NB4 (cell line): ENCODE results near the gene TMEM183A.
"Not testable (repeated sequence)": the region's sequence is repeated elsewhere in the genome, so short reads cannot be mapped to it uniquely, and the experiment has no call there.

Experiments used
- CTCF ChIP-seq: IDR thresholded peaks from one replicate; pipeline ENCODE4 v1.5.1; 2012; ENCODE audit warnings: low read depth, low read length
- POLR2A ChIP-seq: IDR thresholded peaks from 2 replicates; pipeline ENCODE4 v1.6.1; 2011; ENCODE audit warnings: mild to moderate bottlenecking; ENCODE audit not compliant: insufficient read length; ENCODE audit errors: extremely low read depth

DNA sequence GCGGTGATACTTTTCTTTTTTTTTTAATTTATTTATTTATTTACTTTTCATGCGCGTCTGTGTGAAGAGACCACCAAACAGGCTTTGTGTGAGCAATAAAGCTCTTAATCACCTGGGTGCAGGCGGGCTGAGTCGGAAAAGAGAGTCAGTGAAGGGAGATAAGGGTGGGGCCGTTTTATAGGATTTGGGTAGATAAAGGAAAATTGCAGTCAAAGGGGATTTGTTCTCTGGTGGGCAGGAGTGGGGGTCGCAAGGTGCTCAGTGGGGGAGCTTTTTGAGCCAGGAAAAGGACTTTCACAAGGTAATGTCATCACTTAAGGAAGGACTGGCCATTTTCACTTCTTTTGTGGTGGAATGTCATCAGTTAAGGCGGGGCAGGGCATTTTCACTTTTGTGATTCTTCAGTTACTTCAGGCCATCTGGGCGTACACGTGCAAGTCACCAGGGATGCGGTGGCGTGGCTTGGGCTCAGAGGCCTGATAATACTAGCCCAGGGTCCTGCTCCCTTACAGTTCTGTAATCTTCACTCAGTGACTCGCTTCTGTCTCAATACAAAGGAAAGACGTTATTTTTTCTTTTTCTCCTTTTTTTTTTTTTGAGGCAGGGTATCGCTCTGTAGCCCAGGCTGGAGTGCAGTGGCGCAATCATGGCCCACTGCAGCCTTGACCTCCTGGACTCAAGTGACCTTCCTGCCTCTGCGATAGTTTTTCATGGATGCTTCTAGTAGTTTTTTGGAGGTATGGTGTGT, 1.6 kb upstream of the TMEM183A start:
- not testable (repeated sequence) for TF ChIP-seq CTCF, POLR2A
